HepG2 (cell line): ENCODE measurements around the gene KCNIP3. TPM values are rescaled to one million over a fixed set of nuclear protein-coding genes. Genes with fewer than 3 reads are reported as not detected.

Source experiments
- ELK4 ChIP-seq: sonication (generic); formaldehyde crosslinking; IDR thresholded peaks from 2 replicates; pipeline ENCODE4 v1.9.0; 2021; ENCODE audit warnings: missing genetic modification reagents, borderline replicate concordance
- GMEB1 ChIP-seq: sonication (generic); formaldehyde crosslinking; IDR thresholded peaks from 2 replicates; pipeline ENCODE4 v1.5.1; 2020; ENCODE audit warnings: missing genetic modification reagents, mild to moderate bottlenecking, borderline replicate concordance
- NR2F2 ChIP-seq: IDR thresholded peaks from 2 replicates; pipeline ENCODE4 v1.6.1; 2012; ENCODE audit warnings: low read depth, inconsistent platforms, borderline replicate concordance
- ZEB1 ChIP-seq: IDR thresholded peaks from 2 replicates; pipeline ENCODE4 v1.6.1; 2012; ENCODE audit warnings: mild to moderate bottlenecking, low read depth, inconsistent platforms; ENCODE audit not compliant: insufficient replicate concordance
- ZNF124 ChIP-seq: sonication (generic); formaldehyde crosslinking; IDR thresholded peaks from 2 replicates; pipeline ENCODE4 v1.4.0; 2020; ENCODE audit warnings: missing genetic modification reagents
- ZNF407 ChIP-seq: sonication (generic); formaldehyde crosslinking; IDR thresholded peaks from one replicate; pipeline ENCODE4 v1.5.1; 2020; ENCODE audit warnings: mild to moderate bottlenecking, missing genetic modification reagents; ENCODE audit errors: not compliant biosample characterization
- polyA plus RNA-seq, 8 experiments: library from polyadenylated mRNA; depleted of rRNA in 3 of 8; stranded (reverse) in 7 of 8; unstranded in 1 of 8; fragments of >200 nt; fragmentation: Illumina TruSeq in 4 of 8; extraction: Trizol in 4 of 8; gene quantifications; 2 replicates each; pipeline versions ENCODE4 v1.2.1 to v1.2.3, GENCODE V29; 2011 to 2016; ENCODE audit warnings: low read depth in 4 of 8, missing spikeins in 1 of 8, mixed read lengths in 1 of 8; ENCODE audit not compliant: insufficient read depth in 1 of 8
- total RNA-seq, 5 experiments: library from RNA; depleted of rRNA; stranded (reverse); fragments of >200 nt; fragmentation: Illumina TruSeq; extraction: Trizol; gene quantifications; 2 replicates each; pipeline ENCODE4 v1.2.3, GENCODE V29; 2016; ENCODE audit warnings: low read depth in 1 of 5

The KCNIP3 gene
- total and polyA plus RNA-seq, 2 of the 13 experiments (the other 11 are each of a cell fraction or from before 2014, with no cell fraction given) = not detected

GRCh38 chr2:95316466-95317122, 19.4 kb downstream of the KCNIP3 start (continued):
- TF ChIP-seq ZNF407 (CRISPR knock-in tag) = no peak
- no peak for TF ChIP-seq NR2F2
- no peak for TF ChIP-seq ELK4
- TF ChIP-seq ZNF124 (CRISPR knock-in tag) = no peak
- TF ChIP-seq GMEB1 (CRISPR knock-in tag) = no peak
- no peak for TF ChIP-seq ZEB1
